M059J (cell line): ENCODE results near the gene ACSS3. TPM values are rescaled to one million over a fixed set of nuclear protein-coding genes. Genes with fewer than 3 reads are reported as not detected.
"Not testable (repeated sequence)": the region's sequence is repeated elsewhere in the genome, so short reads cannot be mapped to it uniquely, and the experiment has no call there.

ENCODE experiments used
- DNase-seq: peaks from one replicate; pipeline ENCODE4 v3.0.0-alpha.2; 2012; ENCODE audit warnings: low read depth
- total RNA-seq: library from RNA; depleted of rRNA; stranded (reverse); fragments of >200 nt; shearing (Covaris generic); gene quantifications from 2 replicates; pipeline ENCODE4 v1.2.3, GENCODE V29; 2014

ACSS3 gene
- total RNA-seq, 1 experiment from 2014 or later = 1.4 TPM

DNA sequence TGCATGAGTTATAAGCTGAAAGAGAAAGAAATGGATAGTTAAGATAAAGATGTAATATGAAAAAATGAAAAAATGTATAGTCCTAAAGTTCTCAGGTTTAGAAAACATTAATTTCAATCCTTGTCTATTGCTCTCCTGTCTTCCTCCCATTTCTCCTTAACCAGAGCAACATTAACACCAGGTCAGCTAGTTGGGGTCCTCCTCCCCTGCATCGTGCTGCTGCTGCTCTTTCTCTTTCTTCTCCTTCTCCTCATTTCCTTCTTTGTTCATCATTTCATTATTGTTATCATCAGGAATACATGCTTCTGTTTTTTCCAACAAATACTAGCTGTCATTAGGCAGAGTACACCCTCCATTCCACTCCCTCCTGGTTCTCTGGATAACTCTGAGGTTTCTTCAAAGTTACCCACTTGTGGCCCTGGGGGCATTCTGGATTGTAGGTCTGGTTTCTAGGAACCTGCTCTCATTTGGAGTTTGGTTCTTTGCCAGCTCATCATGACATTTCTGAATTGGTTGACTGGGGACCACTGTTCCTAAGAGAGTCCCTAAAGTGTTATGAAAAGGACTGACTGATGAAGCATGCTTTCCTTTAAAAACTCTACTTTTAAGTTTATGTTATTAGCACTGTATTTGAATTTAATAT is 17.0 kb downstream of the ACSS3 start:
- DNase-seq = peak; percentile 7

DNA sequence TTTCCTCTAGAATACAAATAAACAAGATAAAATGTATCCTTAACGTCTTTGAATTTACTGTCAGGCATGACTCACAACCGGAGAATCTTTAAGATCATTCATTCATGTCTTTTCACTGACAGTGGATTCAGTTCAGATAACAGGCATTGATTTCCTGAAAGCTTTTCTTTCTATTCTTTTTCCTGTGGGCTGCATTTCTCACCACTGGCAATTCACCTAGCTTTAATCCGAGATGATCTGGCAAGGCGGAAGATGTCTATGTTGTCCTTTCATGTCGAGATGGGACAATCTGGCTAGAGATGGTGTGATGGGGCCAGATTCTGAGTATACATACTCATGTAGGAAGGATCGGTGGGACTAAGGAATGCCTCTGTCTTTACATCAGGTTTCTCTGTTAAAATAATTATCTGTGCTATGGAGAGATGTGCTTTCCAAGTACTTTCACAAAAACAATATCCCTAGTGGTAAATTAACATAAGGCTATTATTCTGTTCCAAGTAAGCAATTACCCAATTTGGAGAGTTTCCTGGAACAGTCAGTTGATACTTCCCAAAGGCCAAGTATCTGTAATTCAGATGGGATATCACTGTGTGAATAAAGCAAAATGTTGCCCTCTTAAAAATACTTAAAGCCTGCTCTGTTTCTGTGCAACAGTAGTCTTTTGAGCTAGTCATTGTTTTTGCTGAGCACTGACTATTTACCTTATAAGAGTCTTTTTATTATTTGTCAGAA is 17.8 kb downstream of the ACSS3 start:
- no peak for DNase-seq

DNA sequence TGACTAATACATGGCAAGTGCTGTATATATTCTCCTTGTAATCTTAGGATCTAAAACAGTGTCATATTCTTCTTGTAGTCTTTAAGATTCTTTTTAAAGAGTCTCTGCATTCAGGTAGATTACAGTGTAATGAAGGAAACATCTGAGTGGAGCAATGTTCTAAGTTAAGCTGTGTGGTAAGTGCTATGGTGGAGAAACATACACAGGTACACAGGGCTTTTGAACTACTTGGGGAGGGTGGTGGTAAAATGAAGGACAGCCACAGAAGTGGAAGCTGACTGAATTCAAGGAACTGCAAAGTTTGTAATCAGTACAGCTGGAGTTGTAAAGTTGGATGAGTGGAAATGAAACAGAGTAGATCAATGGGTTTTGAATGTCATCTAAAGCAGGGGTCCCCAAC is 27.8 kb downstream of the ACSS3 start:
- DNase-seq = no peak

DNA sequence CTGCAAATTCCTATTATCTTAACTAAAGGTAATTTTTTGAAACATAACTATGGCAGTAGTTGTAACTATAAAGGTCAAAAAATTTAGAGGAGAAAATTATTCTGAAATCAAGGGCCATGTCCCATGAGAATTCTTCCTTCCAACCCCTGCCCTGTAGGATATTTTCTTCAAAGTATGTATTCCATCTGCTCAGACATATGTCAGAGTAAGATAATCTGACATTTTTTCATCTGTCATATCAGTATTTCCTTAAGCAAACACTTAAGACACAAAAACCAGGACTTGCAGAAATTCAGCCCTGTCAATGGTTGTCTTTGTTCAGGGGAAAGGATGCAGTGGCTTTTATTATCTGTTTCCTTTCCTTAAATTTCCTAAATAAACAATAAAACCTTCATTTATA is 36.3 kb downstream of the ACSS3 start:
- DNase-seq = no peak

DNA sequence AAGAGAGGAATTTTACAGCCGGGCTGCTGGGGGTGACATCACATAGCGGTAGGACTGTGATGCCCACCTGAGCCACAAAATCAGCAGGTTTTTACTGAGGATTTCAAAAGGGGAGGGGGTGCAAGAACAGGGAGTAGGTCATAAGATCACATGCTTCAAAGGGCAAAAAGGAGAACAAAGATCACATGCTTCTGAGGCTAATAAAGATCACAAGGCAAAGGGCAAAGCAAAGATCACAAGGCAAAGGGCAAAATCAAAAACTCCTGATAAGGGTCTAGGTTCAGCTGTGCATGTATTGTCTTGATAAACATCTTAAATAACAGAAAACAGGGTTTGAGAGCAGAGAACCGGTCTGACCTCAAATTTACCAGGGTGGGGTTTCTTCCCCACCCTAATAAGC is 41.2 kb downstream of the ACSS3 start:
- not testable (repeated sequence) for DNase-seq

DNA sequence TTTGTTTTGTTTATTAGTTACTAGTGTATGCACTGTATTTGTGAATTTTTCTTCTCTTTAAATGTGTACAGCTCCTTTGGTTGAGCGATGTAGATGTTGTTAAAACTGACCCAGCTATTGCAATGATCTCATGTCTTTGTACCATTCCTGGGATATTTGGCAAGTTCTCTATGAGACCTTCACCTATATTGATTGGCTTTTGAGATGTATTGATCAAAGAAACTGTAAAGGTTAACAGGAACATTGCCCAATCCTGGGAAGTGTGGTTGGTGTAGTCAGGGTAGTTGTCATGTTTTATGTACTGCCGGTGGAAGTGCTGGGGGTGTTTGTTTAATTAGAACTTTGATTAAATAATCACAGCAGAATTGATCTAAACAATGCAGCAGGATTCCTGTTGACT is 43.1 kb downstream of the ACSS3 start:
- no peak for DNase-seq

DNA sequence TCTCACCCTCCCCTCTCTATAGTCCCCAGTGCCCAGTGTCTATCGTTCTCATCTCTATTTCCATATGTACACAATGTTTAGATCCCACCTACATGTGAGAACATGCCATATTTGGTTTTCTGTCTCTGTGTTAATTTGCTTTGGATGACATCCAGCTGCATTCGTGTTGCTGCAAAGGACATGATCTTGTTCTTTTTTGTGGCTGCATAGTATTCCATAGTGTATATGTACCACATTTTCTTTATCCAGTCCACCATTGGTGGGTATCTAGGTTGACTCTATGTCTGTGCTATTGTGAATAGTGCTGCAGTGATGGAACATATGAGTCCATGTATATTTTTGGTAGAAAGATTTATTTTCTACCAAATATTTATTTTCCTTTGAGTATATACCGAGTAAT is 45.7 kb downstream of the ACSS3 start:
- DNase-seq = no peak

DNA sequence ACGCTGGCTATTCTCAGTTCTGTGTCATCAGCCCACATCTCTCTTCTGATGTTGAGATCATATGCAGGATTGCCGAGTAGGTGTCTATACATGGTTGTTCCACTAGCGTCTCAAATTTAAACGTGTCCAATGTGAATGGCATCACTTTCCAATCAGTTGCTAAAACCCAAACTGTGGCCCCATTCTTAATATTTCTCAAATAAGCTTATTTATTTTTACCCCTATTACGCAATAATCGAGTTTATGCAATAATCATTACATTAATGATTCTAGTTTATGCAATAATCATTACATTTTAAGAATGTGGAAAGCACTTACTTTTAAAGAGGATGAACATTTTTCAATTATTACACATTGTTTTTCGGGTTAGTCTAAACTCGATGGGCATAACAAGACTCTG is 47.8 kb downstream of the ACSS3 start:
- no peak for DNase-seq

DNA sequence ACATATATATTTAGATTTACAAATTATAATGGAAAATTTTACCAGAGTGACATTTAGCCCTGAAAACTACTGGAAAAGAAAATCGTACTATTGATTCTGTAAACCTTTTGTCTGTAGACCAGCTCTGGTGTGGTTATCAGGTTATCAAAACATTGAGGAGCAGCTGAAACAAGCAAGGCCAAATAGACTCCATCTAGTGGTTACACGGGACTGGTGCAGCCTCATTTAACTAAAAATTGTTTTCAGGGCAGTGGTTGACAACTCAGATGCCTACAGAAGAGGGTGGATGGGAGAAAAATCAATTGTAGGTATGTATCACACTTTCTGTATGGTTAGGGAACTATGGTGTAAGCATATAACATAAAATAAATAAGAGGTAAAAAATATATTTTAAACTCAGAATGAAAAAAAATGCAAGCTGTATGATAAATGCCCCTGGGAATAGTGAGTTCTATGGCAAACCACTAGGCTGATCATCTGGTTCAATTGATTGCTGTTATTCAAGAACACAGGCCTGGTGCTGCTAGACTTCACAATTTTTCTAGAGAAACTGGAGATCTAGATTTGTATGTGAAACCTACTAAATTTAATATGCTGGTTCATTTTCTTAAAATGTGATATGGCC is 51.2 kb downstream of the ACSS3 start:
- DNase-seq = peak; percentile 37

DNA sequence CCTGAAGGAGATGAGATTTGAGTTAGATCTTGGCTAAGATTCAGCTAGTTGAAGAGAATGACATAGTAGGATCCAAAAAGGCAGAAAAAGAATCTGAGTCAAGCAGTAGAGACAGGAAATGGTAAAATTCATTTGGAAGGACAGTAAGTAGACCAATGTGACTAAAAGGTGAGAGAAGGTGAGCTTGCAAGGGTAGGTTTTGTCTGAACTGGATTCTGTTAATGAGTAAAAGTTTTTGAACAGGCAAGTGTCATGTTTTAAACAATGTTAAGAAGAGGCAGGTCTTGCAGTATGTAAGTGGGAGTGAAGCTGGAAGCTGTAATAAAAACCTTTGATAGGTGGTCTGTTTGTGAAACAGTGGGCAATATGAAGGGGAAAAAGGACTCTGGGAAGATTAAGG is 58.6 kb downstream of the ACSS3 start:
- DNase-seq = no peak

DNA sequence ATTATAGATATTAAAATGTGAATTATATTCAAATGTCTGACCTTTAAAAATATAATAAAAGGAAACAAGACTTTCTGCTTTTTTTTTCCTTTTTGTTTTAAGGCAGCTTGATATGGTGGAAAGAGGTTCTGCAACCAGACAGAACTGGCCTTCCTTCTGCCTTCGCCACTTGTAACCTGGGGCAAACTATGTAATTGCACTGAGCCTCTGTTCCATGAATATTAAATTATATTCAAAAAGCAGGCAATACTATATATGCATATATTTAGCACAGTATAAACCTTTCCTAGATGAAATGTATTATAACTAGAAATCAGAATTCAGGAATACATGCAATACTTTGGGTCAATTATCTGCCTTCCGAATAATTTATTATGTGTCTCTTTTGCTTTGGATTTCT is 59.9 kb downstream of the ACSS3 start:
- no peak for DNase-seq

DNA sequence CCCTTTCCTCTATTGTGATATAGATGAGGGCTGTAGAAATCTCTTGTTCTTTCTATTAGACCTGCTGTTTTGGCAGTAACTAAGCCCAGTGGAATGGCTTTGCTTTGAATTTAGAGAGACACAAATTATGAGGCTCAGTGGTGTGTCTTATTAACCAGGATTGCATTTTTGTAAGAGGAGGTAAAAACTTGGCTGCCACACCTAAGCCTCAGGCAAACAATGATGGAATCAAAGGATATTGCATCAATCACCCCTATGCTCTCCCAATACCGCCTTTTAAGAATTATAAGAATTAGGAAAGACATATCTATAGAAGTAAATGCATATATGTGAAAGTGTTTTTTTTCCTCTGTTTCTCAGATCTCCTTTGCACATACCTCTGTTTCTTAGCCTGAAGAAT is 63.3 kb downstream of the ACSS3 start:
- DNase-seq = no peak

DNA sequence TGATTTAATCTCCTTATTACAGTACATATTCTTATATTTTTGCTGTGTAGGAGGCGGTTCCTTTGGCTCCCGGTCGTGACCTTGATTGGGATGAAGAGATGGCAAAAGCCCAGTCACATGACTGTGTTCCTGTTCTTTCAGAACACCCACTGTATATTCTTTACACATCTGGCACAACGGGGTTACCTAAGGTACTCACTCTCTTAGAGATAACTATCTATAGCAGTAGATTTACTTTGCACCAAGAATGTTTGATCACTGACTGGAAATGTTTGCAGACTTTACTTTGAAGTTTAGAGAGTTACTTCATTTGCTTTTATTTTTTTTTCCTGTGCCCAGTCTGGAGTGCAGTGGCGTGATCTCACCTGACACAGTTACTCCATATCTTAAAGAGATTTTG is 65.2 kb downstream of the ACSS3 start:
- no peak for DNase-seq

DNA sequence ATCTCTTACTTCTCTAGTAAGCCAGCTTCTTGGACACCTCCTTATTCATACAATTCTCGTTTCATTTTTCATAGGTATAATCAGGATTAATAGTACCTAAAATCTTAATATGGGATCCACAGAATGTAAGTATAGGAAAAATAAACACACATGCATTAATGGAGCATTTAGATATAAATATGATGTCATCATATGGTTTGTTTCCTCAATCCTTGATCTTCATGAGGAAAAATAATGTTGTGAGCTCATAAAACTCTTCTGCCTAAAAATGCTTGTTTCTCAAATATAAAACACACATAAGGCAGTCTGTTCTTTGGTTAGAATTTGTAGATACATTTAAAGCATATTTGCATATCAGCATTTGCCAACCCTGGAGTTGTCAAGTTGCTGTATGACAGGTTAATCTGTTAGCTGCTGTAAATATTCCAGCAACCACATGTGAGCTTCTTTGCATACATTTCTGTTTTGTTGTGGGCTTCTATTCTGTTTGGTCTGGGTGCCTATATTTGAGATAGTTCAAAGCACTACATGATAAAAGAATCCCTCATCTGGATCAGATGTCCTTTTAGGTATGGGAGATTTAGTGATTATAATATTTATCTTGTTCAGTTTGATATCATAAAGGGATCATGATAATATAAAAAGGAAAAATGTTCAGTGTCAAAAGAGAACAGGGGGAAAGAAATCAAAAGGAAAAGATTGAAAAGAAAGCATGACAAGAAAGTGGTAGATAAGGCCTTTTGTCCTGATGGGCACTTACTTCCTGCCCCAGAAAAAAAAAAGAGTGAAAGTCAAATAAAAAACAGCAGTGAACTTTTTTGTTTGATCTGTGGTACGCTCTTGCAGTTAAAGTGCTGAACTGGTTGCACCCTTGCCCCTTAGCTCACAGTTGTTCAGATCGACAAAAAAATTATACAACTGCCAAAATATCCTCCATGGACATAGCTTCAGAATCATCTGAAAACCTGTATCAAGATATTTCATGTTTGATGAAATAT is 68.6 kb downstream of the ACSS3 start:
- no peak for DNase-seq

DNA sequence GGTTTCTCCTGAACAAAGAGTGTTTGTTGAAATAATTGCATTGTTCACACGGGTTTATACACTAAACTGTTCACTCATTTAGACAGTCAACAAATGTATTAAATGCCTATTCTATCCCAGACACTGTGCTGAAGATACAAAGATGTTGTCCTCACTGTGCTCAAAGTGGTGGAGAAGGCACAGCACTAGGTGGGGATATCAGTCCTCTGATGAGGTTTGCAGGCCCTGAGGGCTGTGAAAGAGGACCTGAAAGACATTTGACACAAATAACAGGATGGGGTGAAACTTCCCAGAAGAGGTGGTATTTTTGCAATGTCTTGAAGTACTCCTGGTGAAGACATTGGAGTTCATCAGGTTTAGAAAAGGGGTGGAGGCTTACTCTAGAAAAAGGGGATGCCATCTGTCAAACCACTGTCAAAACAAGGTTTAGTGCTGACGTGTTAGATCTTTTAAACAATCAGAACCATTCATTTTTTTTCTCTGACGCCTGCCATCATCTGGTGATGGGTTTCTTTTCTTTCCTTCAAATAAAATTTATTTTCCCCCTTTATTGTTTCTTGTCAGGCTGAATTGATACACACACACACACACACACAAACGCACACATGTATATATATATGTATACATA is 69.5 kb downstream of the ACSS3 start:
- no peak for DNase-seq

DNA sequence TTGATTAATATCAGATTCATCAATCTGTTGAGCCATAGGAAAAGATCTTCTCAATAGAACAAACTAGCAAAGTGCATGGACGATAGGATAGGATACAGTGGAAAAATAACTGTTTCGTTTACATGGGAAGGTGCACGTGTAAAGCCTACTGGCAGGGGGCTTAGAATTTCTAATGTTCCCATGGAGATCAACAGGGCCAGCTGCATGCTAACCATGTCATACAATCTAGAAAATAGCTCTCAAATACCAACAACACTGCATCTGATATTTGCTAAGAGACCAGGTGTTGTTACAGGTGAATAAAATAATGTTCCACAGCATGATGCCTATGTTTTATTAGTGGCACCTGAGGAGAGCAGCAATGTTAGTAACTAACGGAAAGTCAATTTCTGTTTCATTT is 72.5 kb downstream of the ACSS3 start:
- no peak for DNase-seq

DNA sequence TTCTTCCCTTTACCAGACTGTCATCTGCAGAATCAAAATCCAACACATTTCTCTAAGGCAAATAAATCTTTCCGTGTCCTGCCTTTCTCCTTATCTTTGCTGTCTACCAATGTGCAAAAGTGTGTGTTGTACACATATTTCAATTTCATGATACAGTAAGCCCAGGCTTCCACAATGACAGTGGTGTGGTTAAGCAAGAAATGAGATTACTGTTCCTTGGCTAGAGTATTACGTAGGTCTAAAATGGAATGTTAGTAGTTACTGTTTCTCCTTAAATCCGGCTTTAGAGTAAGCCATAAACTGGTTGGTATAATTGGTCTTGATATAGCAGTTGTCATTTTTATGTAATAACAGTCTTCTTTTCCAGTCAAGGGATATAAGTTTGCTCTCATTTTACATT is 82.0 kb downstream of the ACSS3 start:
- DNase-seq = no peak

DNA sequence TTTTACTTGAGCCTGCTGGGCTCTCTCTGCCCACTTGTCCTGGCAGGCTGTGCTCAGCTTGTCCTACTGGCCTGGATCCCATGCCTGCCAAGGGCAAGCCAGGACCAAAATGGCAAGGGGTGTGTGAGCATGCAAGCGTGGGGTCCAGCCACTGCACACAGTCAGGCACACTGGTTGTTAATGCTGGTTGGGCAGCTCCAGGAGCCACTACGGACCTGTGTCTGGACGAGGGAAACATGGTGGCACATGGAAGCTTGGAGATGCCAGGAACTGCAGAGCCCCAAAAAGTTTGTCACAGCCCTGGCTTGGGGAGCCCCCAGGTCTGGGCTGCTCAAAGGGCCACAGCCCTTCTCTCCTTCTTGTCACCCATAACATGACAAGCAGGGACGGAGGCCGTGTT is 83.8 kb downstream of the ACSS3 start:
- DNase-seq = no peak

DNA sequence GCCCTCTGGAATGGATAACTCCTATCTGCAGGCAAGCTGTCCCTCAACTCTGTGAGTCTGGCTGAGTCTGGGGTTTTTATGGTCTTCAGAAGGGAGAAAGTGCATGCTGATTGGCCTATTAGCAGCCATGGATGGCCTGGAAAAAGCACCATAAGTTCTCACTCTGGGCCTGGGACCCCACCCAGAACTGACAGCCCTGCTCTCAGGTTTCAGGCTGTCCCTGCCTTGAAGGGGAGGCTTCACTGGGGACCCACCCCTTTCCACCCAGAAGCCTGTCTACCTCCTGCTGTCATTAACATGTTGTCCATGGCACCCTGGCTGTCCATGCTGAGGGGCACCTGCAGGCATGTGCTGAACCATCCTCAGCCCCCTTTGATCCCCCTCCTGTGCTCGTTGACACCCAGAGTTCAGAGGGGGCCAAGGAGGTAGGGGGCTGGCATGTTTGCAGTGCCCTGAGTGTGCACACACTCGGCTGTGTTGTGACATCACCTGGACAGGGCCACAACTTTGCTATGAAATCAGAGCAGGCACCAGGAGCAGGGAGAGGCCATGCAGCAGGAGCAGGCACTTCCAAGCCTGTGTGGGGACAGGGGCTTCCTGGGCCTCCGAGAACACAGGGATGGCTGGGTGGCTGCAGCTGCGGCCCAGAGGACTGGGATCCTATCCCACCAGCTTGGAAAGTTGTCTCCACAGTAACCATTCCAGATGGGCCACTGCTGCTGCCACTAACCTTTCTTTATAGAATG is 84.7 kb downstream of the ACSS3 start:
- no peak for DNase-seq

DNA sequence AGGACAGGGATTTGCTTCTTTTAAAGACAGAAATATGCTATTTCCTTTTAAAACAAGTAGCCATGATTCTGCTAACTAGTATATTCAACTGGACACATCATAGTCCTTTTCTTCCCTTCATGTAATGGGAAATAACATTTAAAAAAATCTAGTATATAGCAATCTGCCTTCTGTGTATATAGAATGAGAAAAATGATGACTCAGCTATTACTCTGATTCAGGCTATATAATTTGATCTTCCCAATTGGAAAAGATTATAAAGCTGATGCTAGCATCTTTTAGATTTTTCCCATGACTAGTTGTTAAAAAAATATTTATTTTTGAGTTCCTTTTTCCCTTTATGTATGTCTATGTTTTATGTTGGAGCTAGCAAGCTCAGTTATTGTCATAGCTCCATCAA is 86.9 kb downstream of the ACSS3 start:
- no peak for DNase-seq

DNA sequence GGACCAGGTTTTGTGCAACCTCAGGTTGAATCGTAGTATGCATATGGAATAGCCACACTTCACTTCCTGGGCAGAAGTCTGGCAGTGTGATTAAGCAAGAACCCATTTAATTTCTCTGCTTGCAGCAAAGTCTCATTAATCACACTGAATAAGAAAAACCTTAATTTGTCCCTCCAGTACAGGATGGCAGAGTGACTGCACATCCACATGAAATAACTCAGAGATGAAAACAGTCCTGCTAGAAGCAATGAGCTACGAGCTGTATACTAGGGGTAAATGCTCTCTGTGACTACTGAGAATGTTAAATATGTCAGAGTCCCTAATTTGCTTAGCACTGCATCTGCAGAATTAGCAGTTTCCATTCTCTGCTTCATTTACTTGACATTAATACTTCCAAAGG is 88.9 kb downstream of the ACSS3 start:
- DNase-seq = no peak
